Measurements from ENCODE around the gene MYH11. TPM values are rescaled to one million over a fixed set of nuclear protein-coding genes. Genes with fewer than 3 reads are reported as not detected.

The MYH11 gene
- polyA plus RNA-seq, 1 donor from 2014 or later = not detected

- no peaks in the 10 kb centered on the region for H3K9me2 ChIP-seq (ENCODE audit: insufficient read depth, low read length)
- H3K27me3 ChIP-seq (ENCODE audit: insufficient read depth, low read depth, low read length) = no peaks in the 10 kb centered on the region
- no peaks in the 10 kb centered on the region for H3K9me3 ChIP-seq (ENCODE audit: low read length)
- H3K79me2 ChIP-seq (replicated peaks; ENCODE audit: insufficient read depth, low read length) = no peaks in the 10 kb centered on the region
- no peaks in the 10 kb centered on the region for H4K20me1 ChIP-seq (ENCODE audit: insufficient read depth)
- H2AFZ ChIP-seq (ENCODE audit: low read depth, low read length) = no peak overlapping the region
- no peak overlapping the region for H3K9ac ChIP-seq (ENCODE audit: low read length)
- no peak for TF ChIP-seq REST (IDR thresholded peaks at IDR 0.05; ENCODE audit: borderline replicate concordance)
- H3K4me3 ChIP-seq (ENCODE audit: low read length) = no peak overlapping the region
- no peaks in the 10 kb centered on the region for H3F3A ChIP-seq (ENCODE audit: insufficient read depth, low read length, poor library complexity, severe bottlenecking)
- H3K27ac ChIP-seq (ENCODE audit: low read length) = no peak overlapping the region
- H3K4me2 ChIP-seq (ENCODE audit: low read length) = no peak overlapping the region
- no peaks in the 10 kb centered on the region for H3K36me3 ChIP-seq (ENCODE audit: insufficient read depth, low read length)
Measured at GRCh38 chr16:15749985-15750384, 106.8 kb downstream of the MYH11 start.

- Histone ChIP-seq H3K9me3 (ENCODE audit: low read length) (no peaks in the 10 kb centered on the region), H3K9me2 (ENCODE audit: insufficient read depth, low read length) (no peaks in the 10 kb centered on the region), H3K36me3 (ENCODE audit: insufficient read depth, low read length) (no peaks in the 10 kb centered on the region), H3K79me2 (replicated peaks; ENCODE audit: insufficient read depth, low read length) (no peaks in the 10 kb centered on the region), H3K9ac (ENCODE audit: low read length) (no peak overlapping the region), H2AFZ (ENCODE audit: low read depth, low read length) (no peak overlapping the region), H4K20me1 (ENCODE audit: insufficient read depth) (no peaks in the 10 kb centered on the region), H3F3A (ENCODE audit: insufficient read depth, low read length, poor library complexity, severe bottlenecking) (no peaks in the 10 kb centered on the region), H3K4me2 (ENCODE audit: low read length) (no peak overlapping the region), H3K27me3 (ENCODE audit: insufficient read depth, low read depth, low read length) (no peaks in the 10 kb centered on the region), H3K4me3 (ENCODE audit: low read length) (no peak overlapping the region), H3K27ac (ENCODE audit: low read length) (no peak overlapping the region)
- TF ChIP-seq EP300 (conservative IDR thresholded peaks at IDR 0.05; ENCODE audit: poor library complexity, severe bottlenecking) = no peak
- no peak for TF ChIP-seq REST (IDR thresholded peaks at IDR 0.05; ENCODE audit: borderline replicate concordance)
- TF ChIP-seq CTCF (IDR thresholded peaks at IDR 0.05; ENCODE audit: poor library complexity, severe bottlenecking) = no peak
Measured at GRCh38 chr16:15749371-15749770, 107.5 kb downstream of the MYH11 start.

GRCh38 chr16:15748654-15749053, 108.2 kb downstream of the MYH11 start:
- H3K9ac ChIP-seq (ENCODE audit: low read length) = no peak overlapping the region
- H3K4me3 ChIP-seq (ENCODE audit: low read length) = no peak overlapping the region
- H3F3A ChIP-seq (ENCODE audit: insufficient read depth, low read length, poor library complexity, severe bottlenecking) = no peaks in the 10 kb centered on the region
- no peak for TF ChIP-seq TAF1 (IDR thresholded peaks at IDR 0.05; ENCODE audit: low read depth)
- TF ChIP-seq RAD21 (conservative IDR thresholded peaks at IDR 0.05) = no peak
- no peak for TF ChIP-seq EP300 (conservative IDR thresholded peaks at IDR 0.05; ENCODE audit: poor library complexity, severe bottlenecking)
- TF ChIP-seq CTCF (IDR thresholded peaks at IDR 0.05; ENCODE audit: poor library complexity, severe bottlenecking) = no peak
- no peak for TF ChIP-seq REST (IDR thresholded peaks at IDR 0.05; ENCODE audit: borderline replicate concordance)
- TF ChIP-seq POLR2AphosphoS5 (IDR thresholded peaks at IDR 0.05) = no peak
- no peak for TF ChIP-seq MXI1 (conservative IDR thresholded peaks at IDR 0.05; ENCODE audit: poor library complexity, severe bottlenecking)

More at GRCh38 chr16:15748654-15749053, 108.2 kb downstream of the MYH11 start:
- no peaks in the 10 kb centered on the region for H4K20me1 ChIP-seq (ENCODE audit: insufficient read depth)
- no peak overlapping the region for H3K4me2 ChIP-seq (ENCODE audit: low read length)
- no peak overlapping the region for H2AFZ ChIP-seq (ENCODE audit: low read depth, low read length)
- no peaks in the 10 kb centered on the region for H3K27me3 ChIP-seq (ENCODE audit: insufficient read depth, low read depth, low read length)
- no peaks in the 10 kb centered on the region for H3K36me3 ChIP-seq (ENCODE audit: insufficient read depth, low read length)
- no peaks in the 10 kb centered on the region for H3K9me2 ChIP-seq (ENCODE audit: insufficient read depth, low read length)
- no peaks in the 10 kb centered on the region for H3K79me2 ChIP-seq (replicated peaks; ENCODE audit: insufficient read depth, low read length)
- no peaks in the 10 kb centered on the region for H3K9me3 ChIP-seq (ENCODE audit: low read length)
- H3K27ac ChIP-seq (ENCODE audit: low read length) = no peak overlapping the region

Measured in neural cell (in vitro differentiated cells).